GM19468 (cell line): ENCODE data around the gene NFATC4.
"Not testable (repeated sequence)": the region's sequence is repeated elsewhere in the genome, so short reads cannot be mapped to it uniquely, and the experiment has no call there.

ENCODE experiments used
- ATAC-seq: cut with Tn5 transposase; IDR thresholded peaks from one replicate; pipeline ENCODE4 v1.9.1; 2021; ENCODE audit warnings: mild to moderate bottlenecking, moderate library complexity, moderate number of reproducible peaks; ENCODE audit not compliant: unreplicated experiment; ENCODE audit errors: extremely low read depth

NFATC4 gene

DNA sequence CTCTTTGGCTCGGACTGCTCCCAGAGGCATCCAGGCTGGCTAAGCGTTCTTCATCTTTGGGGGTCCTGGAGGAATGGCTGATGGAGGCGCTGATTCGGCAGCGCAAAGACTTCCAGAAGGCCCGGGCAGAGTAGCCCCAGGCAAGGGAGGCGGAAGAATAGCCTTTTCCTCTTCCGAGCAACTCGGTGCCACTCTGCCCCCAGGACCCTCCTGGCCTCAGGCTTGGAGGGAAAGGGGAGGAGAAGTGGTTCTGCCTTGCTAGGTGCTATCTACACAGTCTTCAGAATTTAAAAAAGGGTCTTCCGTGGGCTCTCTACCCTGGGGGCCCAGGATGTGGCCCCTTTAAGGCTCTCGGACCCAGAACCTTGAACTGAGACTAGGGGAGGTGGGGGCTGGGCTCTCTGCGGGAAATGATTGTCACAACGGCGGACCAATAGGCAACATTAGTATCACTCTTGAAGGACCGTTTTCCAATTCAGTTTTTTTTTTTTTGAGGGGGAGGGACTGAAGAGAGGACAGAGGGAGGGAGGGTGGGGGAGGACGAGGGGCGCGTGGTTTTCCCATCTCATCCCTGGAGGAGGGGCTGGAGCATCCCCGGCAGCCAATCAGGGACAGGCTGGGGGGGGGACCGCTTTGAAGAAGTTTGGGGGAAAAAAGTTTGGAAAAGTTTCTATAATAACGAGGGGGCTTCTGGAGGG lies at the start of gene NFATC4:
Gene NFATC4, plus strand, starts transcription at position 671 of the 698 bp plus-strand sequence. CDS start 157 bp downstream, outside the sequence.
- ATAC-seq = no peak

- ATAC-seq = no peak
Measured at GRCh38 chr14:24321212-24321975, 46.6 kb upstream of the NFATC4 start.

GRCh38 chr14:24322672-24323071 lies 45.3 kb upstream of the NFATC4 start:
- no peak for ATAC-seq

DNA sequence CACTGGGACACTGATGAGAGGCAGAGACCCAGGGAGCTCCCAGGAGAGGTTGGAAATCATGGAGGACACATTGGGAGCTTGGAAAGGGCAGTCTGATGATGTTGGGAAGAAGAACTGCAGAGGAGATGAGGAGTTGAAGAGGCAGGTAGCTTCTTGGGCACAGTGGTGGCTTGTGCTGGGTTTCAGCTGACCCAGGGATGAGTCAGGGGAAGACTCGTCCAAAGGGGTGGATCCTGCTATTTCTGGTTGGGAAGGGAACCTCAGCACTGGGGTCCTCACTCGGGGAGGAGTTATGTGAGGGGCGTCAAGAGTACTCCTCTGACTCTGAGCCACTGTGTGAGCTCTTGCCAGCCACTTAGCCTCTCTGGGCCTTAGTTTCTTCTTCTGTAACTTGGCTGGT lies 44.6 kb upstream of the NFATC4 start:
- no peak for ATAC-seq

DNA sequence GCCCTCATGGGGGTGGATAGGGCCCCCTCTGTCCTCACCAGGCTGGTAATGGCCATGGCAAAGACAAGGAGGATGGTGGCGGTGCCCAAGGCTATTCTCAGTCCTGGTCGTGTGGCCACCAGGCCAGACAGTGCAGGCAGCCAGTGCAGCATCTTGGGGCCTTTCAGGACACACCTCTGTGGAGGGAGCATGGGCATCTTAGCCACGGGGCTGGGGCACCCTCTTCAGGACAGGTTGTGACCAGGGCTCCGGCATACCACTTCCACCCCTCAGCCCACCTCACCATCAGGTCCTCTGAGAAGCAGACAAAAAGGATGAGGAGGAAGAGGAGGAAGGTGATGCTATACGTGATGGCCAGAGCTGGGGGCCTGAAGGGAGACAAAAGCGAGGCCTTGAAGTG lies 44.0 kb upstream of the NFATC4 start:
- no peak for ATAC-seq

DNA sequence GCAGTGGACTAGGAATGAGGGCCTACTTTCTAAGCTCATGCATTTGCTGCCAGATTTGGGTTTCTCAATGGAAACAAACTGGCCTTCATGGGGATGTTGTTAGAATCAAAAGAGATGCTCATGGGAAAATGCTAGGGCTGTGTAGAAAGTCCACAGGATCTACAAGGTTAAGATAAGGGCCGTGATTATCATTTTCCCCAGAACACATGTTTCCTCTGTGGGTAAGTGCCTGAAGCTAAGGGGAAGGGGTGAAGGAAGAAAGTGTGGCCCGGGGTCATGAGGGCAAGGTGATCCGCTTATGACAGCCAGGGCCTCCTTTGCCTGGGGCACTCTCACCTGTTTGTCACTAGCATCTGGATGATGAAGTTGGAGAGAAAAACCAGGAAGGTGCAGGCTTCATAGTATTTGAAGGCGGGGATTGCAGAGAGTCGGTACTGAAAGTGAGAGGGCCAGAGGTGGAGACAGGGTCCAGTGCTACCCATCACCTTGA lies 42.9 kb upstream of the NFATC4 start:
- ATAC-seq = no peak

DNA sequence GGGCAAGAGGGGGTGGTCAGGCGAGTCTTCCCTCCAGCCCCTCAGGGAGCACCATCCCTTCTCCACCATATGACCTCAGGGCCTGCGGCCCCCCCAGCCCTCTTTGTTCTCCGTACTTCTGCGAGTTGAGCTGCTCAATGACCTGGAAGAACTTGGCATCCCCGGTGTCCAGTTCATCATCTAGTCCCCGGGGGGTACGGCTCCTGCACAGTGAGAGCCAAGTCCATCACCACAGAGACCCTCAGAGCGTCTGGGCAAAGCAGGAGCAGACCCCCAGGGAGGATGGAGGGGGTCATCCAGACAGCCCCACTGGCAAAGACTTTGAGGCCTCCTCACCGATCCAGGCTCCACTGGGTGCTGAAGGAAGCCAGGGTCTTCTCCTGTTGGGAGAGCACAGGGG lies 42.0 kb upstream of the NFATC4 start:
- no peak for ATAC-seq

- no peak for ATAC-seq
Measured at GRCh38 chr14:24327303-24327702, 40.7 kb upstream of the NFATC4 start.

GRCh38 chr14:24327914-24328313 lies 40.1 kb upstream of the NFATC4 start:
- not testable (repeated sequence) for ATAC-seq

DNA sequence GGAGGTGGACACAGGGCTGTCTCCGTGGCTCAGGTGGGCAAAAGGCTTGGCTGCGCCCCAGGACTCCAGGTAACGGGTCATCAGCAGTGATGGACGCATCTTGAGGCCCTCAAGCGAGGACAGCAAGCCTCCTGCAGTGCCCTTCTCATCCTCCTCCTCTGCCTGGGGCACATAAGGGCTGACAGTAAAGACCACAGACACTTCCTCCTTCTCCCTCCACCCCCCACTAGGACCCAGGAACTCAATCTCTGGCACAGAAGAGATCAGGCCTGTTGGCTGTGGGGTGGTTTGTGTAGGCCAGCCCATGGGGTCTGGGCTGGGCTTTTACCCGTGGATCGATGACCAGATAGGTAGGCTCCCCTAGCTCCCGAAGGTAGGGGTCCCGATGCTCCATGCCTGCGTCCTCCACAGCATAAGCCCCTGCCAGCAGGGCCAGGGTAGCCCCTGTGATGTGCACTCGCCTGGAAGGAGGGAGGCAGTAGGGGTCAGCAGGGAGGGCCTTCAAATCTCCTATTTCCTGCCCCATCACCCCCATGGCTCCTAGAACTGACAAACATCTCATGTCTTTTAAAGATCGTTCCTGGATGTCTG lies 38.8 kb upstream of the NFATC4 start:
- ATAC-seq = no peak

DNA sequence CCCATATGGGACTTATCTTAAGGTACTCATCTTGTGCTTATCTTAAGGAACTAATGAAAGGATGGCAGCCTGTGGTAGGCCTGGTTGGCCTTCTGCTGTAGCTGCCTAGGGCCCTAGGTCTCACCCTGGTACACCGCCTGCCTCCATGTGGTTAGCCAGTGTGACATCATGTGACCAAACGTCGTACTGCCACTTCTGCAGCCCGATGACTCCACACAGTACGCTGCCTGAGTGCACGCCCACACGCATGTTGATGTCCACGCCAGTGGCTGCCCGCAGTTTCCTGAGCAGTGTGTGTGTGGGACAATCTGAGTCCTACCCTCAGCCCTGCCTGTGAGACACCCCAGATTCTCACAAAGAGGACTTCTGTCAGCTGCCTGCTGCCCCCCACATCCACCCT lies 38.2 kb upstream of the NFATC4 start:
- ATAC-seq = no peak

GRCh38 chr14:24330973-24331674 lies 36.9 kb upstream of the NFATC4 start:
- ATAC-seq = no peak

DNA sequence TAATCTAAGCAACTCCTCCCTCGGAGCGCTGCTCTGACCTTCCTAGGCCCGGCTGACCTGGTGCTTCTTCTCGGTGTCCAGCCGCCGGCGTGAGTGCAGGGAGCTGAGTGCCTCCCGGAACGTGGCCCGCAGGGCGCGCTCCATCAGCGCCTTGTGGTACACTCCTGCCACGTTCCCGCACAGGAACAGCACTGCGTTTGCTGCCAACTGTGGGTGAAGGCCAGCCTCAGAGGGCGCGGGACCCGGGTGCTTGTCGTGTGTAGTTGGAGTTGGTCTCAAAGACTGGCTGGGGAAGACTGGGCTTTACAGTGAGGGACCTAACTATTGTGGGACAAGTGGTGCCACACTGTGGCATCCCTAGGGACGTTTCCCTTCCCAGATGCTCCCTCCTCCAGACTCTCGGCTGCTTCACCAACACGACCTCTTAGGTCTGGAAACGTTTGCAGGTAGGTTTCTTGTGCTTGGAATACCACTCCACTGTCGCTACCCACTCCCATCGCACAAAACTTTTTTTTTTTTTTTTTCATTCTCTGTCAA lies 36.2 kb upstream of the NFATC4 start:
- ATAC-seq = no peak

DNA sequence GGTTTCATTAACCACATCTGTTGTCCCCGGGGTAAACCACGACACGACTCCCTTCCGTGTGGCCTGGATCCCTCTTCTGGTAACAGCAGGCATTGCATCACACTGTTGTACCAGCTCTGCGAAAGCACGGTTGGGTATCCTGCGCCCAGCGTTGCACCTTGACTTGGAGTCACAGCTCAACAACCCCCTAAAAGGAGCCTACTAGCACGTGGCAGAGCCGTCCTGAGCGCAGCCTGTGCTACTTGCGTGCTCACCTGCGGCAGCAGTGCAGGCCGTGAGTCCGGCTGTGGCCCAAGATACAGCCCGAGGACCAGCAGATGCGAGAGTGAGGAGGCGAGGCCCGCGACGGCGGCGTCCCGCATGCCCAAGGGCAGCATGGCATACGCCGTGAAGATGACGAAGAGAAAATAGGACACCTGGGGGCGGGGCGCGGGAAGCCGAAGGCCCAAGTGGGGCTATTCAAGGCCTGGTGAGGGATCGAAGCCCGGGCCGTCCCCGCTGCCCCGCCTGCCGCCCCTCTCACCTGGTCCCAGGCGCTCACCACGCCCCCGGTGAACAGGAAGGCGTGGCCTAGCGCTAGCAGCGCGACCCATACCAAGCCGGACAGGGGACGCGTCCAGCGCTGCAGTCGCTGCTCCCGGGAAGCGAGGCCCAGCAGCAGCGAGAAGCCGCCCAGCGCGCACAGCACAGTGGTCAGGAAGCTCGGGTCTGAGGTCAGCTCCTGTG lies 35.6 kb upstream of the NFATC4 start:
- ATAC-seq = peak; percentile 77

- ATAC-seq = no peak
Measured at GRCh38 chr14:24334431-24335291, 33.3 kb upstream of the NFATC4 start, which contains the start of gene ADCY4. TSS of gene ADCY4 (minus strand) at chr14:24335071. CDS start at chr14:24334652, 419 bp downstream.

DNA sequence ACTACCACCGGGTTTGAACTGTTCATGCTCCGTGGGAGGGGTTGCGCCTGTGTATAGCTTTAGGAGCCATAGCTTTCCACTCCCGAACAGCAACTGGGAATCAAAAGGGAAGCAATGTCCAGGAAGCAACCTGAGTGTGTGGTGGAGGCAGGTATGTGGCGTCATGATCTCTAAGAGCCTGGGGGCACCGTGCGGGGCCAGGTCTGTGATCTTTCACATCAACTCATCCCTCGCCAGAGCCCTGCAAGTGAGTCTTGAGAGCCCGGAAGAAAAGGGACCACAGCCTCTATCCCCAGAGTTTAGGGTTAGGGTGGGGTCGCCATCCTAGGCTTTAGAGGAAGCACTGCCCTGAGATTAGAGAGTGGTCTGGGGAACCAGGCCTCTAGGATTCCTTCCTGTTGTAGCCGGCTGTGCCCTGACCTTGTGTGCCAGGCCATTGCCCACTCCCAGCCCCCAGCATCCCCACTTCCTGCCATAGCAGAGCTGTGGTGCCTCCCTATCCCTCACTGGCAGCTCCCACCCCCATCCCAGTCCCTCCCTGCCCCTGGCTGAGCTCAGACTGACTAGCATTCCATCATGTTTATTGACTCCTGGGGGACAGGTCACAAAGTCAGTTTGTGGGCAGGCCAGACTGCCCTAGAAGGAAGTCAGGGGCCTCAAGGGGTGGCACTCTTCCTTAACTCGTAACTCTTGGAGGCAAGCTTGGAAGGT lies 32.4 kb upstream of the NFATC4 start:
- ATAC-seq = no peak

DNA sequence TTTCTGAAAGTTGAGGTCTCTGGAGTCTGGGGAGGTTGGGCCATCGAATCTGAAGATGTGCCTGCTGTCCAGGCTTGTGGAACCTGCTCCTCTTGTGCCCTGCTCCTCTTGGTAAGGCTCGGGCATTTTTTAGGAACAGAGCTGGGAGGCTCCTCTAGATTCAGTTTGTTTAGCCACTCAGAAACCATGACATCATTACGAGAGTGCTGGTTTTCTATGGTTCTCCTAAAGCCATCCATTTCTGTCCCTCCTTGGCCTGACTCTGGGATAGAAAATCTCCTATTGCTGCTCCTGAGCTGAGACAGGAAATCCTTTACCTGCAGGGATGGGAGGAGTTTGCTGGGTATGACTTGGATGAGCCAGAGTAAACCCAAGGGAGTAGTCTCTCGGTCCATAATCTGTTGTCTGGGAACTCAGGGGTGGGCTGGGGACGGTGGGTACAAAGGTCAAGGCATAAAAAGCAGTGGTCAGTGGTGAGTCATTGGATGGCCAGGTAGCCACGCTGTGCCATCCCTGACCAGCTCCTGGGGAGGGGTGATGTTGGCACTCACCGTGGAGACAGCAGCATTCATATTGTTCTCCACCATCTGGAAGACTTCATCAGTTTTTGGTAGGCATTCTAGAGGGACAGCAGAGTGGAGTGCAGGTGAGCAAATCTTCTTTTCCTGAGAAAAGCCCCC lies 30.7 kb upstream of the NFATC4 start:
- no peak for ATAC-seq

GRCh38 chr14:24337824-24338175 lies 30.2 kb upstream of the NFATC4 start:
- no peak for ATAC-seq
